Urothelium cell line (cell line): ENCODE results near the gene SSTR1.
A peak's percentile ranks its signal among the peaks of the same experiment; 100 is the strongest.
"Not testable (repeated sequence)": the region's sequence is repeated elsewhere in the genome, so short reads cannot be mapped to it uniquely, and the experiment has no call there.

Experiments
- DNase-seq: peaks from one replicate; pipeline ENCODE4 v3.0.0; 2011; ENCODE audit warnings: low spot score, mixed read lengths
- FAIRE-seq: peaks from 2 replicates; lab custom pipeline; 2011; peaks lifted over from hg19 to GRCh38; lab: Jason Lieb, UNC

The SSTR1 gene, protein sequence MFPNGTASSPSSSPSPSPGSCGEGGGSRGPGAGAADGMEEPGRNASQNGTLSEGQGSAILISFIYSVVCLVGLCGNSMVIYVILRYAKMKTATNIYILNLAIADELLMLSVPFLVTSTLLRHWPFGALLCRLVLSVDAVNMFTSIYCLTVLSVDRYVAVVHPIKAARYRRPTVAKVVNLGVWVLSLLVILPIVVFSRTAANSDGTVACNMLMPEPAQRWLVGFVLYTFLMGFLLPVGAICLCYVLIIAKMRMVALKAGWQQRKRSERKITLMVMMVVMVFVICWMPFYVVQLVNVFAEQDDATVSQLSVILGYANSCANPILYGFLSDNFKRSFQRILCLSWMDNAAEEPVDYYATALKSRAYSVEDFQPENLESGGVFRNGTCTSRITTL

GRCh38 chr14:38207736-38208617 lies at the start of gene SSTR1:
Gene SSTR1 (plus strand): TSS chr14:38207904. CDS start chr14:38209390, 1,486 bp downstream.
- FAIRE-seq = no peak

DNA sequence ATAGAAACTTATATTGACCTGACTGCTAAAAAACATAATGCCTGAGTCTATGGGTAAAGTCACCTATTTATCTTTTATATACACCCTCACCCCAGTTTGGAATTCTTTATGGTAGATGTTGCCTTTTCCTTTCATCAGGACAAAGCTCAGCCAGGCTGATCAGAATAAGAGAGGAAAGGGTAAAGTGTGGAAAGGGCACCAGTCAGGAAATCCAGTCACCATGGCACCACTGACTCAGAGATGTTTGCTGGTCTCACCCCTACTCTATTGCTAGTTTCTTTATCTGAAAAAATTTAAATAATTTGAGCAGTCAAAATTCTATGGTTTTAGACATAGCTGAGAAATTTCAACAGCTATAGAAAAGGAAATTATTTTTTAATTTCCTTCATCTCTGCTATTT lies 49.2 kb upstream of the SSTR1 start:
- FAIRE-seq (no peak), DNase-seq (no peak)

More at GRCh38 chr14:38207736-38208617, at the start of gene SSTR1:
- DNase-seq = no peak

GRCh38 chr14:38168416-38168815 lies 39.3 kb upstream of the SSTR1 start:
- DNase-seq = no peak
- no peak for FAIRE-seq

GRCh38 chr14:38171197-38171596 lies 36.5 kb upstream of the SSTR1 start:
- DNase-seq = peak; percentile 32
- no peak for FAIRE-seq

DNA sequence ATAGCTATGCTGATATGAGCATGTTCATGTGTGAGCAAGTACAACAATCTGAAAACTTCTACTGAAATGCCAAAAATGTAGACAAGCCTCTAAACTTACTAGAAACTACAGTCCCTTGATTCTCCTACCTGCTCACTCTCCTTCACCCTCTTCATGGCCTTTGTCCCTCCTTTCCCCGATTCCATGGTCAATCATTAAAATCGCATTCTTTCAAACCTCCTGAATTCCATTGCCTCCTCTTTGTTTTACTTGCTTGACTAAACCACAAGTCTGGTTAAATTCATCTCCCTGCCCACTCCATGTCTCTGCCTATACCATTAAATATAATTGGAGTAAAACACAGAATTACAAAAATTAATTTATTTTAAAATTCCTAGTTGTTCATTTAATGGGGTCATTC lies 33.0 kb upstream of the SSTR1 start:
- DNase-seq = no peak
- no peak for FAIRE-seq

DNA sequence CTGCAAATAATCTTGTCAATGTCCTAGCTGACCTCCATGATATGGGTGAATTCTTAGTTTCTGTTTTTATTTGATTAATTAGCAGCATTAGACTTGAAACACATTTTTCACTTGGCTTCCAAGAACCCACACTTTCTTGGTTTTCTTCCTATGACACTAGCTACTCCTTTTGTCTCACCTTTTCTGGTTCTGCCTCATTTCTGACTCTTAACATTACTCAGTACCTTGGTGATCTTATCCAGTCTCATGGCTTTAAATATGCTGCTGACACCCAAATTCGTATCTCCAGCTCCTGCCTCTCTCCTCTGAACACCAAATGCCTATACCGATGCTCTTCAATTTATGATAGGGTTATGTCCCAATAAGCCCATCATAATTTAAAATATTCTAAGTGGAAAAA lies 32.0 kb upstream of the SSTR1 start:
- FAIRE-seq (no peak), DNase-seq (no peak)

- DNase-seq (no peak), FAIRE-seq (no peak)
Measured at GRCh38 chr14:38176379-38176778, 31.3 kb upstream of the SSTR1 start.

DNA sequence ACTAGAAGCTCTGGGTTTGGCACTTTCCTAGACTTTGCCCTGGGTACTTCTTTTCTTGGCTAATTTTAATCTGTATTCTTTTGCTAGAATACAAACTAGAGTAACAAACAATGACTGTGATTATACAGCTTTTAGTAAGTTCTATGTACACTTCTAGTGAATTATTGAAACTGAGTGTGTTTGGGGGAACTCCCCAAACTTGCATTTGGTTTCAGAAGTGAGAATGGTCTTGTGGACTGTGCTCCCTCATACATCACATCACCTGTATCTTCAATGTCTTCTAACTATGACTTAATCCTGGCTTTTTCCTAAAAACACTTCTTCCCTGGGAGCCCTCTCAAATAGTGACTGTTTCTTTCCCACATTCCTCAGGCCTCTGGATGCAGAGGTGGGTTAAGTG lies 23.6 kb upstream of the SSTR1 start:
- no peak for FAIRE-seq
- DNase-seq = no peak

- no peak for FAIRE-seq
- DNase-seq = no peak
Measured at GRCh38 chr14:38185671-38186070, 22.0 kb upstream of the SSTR1 start.

GRCh38 chr14:38186216-38186615 lies 21.5 kb upstream of the SSTR1 start:
- no peak for FAIRE-seq

DNA sequence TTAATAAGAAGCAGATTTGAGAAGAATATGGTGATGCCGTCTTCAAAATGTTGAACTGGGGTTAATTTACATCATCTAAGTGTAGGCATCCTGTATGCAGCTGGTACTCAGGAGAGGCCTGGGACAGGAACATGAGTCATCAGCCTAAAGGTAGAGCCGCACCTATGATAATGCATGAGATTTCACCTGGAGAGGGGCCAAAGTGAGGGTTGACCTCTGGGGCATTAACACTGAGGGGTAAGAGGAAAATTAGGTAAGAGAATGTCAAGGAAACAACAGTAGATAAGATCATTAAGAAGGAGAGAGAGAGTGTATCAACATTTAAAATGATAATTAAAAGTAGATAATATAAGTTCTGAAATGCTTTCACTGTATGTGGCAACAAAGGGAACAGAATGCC lies 20.2 kb upstream of the SSTR1 start:
- FAIRE-seq = no peak
- no peak for DNase-seq

More at GRCh38 chr14:38186216-38186615, 21.5 kb upstream of the SSTR1 start:
- no peak for DNase-seq

- FAIRE-seq = no peak
- DNase-seq = no peak
Measured at GRCh38 chr14:38189930-38190726, 17.6 kb upstream of the SSTR1 start.

DNA sequence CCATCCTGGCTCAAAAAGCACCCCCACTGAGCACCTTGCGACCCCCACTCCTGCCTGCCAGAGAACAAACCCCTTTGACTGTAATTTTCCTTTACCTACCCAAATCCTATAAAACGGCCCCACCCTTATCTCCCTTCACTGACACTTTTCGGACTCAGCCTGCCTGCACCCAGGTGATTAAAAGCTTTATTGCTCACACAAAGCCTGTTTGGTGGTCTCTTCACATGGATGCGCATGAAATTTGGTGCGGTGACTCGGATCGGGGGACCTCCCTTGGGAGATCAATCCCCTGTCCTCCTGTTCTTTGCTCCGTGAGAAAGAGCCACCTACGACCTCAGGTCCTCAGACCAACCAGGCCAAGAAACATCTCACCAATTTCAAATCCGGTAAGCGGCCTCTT lies 16.9 kb upstream of the SSTR1 start:
- not testable (repeated sequence) for FAIRE-seq, DNase-seq

GRCh38 chr14:38191491-38191890 lies 16.2 kb upstream of the SSTR1 start:
- not testable (repeated sequence) for DNase-seq, FAIRE-seq

DNA sequence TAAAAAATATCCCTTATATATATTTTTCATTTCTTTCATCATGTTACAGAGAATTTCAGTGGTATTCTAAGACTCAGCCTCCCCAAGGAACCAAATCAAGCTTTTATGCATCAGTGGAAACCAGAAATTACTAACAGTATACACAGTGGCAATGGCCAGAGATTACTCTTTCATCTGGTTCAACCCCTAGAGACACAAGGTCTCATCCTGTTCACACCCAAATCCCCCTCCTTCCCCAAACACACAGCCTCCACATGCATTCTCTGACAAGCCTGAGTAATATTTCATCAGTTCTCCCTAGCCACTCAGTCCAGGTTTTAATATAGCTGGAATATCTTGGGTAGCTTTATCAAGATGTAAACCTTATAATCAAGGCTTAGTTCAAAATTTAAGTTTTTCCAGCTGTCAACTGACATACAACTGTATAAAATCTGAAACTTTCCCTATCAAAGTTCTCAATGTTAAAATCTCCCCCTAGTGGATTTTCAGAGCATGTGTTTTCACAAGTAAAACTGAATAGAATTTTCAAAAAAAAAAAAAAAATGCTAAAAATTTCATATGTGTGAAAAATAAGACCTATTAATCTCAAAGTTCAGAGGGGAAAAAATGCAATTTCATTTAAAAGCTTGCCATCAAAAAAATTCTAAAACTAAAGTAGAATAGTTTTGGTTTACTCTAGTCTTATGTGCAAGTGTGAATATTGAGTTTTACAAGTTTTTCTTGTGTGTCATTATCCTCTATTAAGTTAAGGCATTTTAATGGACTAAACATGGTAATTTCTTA lies 10.5 kb upstream of the SSTR1 start:
- DNase-seq = no peak
- FAIRE-seq = no peak

GRCh38 chr14:38197784-38198335 lies 9.8 kb upstream of the SSTR1 start:
- DNase-seq (no peak), FAIRE-seq (no peak)

GRCh38 chr14:38198425-38198824 lies 9.3 kb upstream of the SSTR1 start:
- FAIRE-seq (no peak), DNase-seq (no peak)

- no peak for FAIRE-seq
Measured at GRCh38 chr14:38199076-38199475, 8.6 kb upstream of the SSTR1 start.

DNA sequence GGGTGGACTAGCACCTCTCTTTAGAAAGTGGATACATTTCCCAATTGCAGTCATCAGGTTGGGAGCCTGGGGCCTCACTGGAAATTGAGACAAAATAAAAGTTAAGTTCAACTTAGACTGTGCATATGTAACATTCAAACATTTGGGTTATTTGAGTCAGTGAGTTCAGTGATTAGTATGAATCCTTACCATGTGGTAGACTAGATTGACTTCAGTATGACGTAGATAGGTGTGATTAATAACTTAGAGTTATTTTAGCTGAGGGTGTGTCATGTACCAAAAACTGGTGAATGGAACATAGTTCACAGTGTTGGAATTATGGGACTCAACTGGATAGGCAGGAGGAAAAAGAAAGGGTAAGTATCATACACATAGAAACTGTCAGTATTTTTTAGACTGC lies 8.0 kb upstream of the SSTR1 start:
- DNase-seq = no peak
- no peak for FAIRE-seq

More at GRCh38 chr14:38199076-38199475, 8.6 kb upstream of the SSTR1 start:
- no peak for DNase-seq
